GM21619 (cell line): ENCODE measurements around the gene NAB2.
"Not testable (repeated sequence)": the region's sequence is repeated elsewhere in the genome, so short reads cannot be mapped to it uniquely, and the experiment has no call there.

ENCODE experiments used
- ATAC-seq: cut with Tn5 transposase; IDR thresholded peaks from one replicate; pipeline ENCODE4 v1.9.1; 2021; ENCODE audit not compliant: unreplicated experiment

NAB2 gene

DNA sequence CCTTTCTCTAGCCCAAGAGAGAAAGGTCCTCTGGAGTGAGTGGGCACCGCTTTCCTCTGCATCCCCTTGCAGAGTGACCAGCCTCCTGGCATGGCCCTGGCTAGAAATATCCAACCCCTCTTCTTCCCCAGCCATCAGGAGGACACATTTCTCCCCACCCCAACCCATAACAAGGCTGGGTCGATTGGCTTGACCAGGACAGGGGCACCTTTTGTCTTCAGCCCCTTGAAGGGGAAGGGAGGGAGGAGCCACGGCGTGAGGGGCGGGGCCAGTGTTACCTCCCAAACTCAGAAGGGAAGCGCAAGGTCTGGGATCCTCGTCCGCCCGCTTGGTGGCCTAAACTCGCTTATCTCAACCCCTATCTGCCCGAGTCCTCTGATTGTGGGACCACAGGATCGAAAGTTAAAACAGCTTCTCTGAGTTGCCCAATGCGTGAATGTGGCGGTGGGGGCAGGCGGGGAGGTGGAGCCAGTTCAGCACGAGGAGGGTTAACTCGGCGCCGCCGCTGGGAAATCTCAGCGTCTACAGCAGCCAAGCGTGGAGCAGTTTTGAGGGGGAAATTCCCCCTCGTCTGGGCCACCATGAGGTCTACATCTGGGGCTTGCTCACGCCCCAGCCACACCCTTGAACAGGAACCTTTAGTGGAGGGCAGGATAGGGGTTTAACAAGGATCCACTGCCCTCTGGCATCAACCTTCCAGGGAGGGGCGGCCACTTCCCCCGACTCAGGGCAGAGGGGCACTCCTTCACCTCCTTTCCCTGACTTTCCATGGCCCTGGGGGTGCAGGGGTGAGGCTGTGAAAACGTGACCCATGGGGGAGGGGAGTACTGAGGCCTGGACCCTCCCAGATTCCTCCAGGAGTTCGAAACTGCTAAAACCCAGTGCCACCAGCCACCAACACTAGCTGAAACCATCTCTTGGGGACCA lies 21.5 kb downstream of the NAB2 start:
- ATAC-seq: peak; percentile 40

DNA sequence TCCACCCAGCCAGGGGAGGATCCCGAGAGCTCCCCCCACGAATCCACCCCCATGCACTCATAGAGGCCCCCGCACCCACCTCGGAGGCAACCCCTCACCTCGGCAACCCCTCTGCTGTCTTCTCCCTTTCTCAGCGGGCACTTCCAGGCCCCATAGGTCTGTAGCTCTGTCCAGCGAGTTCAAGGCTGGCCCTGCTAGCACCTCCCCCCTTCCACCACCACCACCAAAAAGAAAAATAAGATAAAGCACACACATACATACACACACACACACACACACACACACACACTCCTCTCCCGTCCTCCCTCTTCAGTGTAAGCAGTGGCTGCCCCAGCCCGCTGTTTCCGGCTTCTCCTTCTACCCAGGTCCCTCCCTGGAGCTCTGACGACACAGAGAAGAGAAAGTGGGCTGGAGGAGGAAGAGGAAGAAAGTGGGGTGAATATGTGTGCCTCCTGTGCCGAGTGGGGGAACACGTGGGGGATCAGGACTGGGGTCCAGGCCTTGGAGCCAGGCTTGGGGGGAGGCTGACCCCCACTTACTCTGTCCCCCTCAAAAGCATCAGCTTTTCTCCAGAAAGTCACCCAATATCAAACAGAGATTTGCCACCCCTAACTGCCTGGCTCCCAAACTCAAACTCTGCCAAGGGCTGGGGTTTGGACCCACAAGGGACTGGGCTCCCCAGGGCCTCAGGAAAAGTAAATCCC lies 22.3 kb downstream of the NAB2 start, which contains the start of gene STAT6:
TSS of gene STAT6 (minus strand) at position 332 of the 704 bp plus-strand sequence. CDS start 3,084 bp downstream, outside the sequence.
- ATAC-seq: peak; percentile 47

DNA sequence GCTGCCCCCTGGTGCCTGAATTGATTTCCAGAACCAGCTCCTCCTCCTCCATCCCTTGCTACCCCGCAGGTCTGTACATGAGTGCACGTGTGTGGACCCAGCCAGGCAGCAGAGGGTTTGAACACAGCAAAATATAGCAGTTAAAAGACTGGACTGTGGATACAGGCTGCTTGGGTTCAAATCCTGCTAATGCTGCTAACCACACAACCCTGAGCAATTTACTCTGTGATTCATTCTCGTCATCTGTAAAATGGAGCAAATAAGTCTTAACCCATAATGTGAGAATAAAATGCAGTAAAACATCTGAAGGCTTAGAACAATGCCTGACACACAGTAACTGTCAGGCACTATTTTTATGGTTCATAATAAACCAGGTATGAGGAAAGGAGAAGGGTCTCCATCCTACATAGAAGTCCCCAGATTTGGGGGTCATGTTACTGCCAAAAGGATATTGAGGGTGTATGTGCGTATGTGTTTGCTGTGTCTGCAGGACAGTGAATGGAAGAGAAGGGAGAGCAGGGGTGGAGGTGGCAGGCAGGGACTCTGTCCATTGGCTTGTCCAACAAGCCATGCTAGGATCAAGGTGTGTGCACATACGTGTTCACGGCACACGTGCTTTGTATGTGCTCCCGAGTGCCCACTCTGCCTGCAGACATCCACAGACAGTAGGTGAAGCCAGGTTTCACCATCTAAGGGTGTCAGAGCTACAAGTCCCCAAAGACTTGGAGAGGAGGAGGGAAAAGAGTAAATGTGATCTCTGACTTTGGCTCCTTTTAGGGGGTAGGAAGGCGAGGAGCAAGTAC lies 23.8 kb downstream of the NAB2 start:
- peak; percentile 53 for ATAC-seq

DNA sequence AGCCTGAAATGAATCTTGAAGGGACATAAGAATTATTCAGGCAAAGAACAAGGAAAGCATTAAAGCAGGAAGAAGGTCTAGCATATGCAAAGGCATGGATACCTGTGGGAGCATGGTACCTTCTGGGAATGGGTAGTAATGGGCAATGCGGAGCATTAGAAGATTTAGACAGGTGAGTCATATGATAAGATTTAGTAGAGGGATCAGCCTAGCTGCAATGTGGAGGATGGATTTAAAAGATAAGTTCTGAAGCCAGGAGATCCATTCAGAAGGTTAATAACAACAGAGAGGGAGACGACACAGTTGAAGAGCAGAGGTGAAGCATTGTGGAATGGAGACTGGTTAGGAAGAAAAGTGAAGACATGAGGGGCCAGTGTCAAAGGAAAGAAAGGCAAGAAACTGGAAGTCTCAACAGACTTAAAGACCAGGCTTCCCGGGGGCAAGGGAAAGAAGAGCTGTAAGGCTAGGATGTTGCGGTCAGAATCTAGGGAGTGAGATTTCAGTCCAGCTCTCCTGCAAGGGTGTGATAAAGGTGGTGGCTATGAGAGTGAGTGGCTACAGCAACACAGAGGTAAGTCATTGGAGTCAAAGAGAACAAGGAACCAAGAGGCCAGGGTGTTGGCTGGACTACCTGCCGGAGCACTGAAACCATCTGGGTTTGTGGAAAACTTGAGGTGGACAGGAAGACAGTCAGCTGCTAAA lies 27.8 kb downstream of the NAB2 start:
- no peak for ATAC-seq

DNA sequence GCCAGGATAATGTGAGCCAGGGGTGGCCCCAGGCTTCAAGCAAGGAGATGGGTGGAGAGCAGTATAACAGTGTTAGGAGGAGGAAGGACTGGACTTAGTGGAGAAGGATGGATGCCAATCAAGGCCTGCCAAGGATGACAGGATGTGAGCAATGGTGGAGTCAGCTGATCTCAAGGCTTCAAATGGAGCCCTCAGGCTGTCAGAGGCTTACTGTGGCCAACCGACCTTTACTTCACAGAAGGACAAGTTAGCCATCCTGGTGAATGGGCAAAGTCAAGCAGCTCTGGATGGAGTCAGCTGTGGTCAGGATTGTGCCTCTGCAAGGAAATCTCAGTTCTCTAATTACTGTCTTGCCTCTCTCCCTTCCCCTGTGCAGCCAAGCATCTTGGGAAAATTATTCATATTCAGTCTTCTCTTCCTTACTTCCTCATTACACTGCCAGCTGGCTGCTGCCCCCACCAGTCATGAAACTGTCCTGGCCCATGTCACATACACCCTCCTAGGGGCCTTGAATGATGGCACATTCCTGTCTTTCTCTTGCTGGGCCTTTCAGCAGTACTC lies 29.9 kb downstream of the NAB2 start:
- ATAC-seq: peak; percentile 50

DNA sequence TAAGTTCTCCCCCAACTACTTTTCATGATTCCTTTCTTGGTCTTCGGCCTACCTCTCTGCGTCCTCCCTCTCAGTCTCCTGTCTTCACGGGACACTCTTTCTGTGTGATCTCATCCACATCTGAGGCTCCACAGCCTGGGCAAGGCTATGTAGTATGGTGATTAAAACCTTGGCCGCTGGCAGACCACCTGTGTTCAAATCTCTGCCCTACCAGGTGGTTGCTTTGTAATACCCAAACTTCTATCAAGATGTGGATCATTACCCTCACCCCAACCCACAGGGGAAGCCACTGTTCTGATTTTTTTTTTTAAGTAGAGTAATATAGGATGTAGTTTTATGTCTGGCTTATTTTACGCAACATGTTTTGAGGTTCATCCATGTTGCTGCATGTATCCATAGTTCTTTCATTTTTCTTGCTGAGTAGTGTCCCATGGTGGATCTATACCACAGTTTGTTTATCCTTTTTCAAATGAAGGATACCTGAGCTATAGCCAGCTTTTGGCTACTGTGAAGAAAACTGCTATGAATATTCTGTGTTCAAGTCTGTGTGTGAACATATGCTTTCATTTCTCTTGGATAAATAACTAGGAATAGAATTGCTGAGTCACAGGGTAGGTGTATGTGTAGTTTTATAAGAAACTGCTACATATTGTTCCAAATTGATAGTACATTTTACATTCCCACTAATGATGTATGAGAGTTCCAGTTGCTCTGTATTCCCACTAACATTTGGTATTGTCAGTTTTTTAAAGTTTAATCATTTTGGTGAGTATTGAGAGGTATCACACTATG lies 30.6 kb downstream of the NAB2 start:
- ATAC-seq: no peak

GRCh38 chr12:57120718-57121117 lies 31.8 kb downstream of the NAB2 start:
- ATAC-seq: not testable (repeated sequence)

DNA sequence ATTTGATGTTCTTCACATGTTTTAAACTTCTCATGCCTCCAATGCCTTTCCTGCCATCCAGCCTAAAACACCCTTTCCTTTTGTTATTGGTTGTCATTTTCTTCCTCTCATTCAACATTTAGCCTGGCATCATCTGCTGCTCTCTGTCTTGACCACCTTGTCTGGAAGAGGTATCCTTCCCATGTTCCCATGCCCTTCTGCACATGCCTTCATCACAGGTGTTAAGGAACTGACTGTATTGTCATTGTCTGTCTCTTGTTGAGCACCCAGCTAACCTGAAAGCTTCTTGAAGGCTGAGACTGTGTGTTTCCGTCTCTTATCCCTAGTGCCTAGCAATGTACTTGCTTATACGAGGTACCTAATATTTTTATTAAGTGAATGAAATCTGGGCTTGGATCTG lies 34.9 kb downstream of the NAB2 start:
- no peak for ATAC-seq

DNA sequence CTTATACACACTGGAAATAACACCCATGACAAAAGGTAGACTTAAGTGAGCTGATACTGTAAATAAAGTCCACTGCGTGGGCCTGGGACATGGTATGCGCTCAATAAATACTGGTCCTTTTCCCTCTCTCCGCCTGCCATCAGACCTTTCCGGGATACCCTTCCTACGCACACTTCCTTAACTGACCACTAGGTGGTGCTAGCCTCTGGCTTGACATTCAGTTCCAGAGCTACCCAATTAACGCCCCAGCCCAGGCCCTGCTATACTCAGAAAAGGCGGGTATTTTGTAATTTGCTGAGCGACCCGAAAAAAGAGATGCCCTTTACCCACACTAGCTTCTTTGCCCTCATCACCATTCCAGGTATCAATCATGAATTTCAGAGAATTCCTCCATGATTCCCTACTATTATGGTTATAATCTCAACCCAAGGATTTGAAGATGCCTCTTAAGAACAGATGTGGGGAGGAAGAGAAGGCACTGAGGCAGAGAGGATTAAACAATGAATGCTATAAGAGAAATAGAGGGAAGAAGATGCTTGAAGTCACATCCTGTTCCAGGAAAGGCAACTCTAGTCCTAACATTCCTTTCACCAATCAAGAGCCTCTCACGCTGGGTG lies 35.5 kb downstream of the NAB2 start:
- no peak for ATAC-seq

DNA sequence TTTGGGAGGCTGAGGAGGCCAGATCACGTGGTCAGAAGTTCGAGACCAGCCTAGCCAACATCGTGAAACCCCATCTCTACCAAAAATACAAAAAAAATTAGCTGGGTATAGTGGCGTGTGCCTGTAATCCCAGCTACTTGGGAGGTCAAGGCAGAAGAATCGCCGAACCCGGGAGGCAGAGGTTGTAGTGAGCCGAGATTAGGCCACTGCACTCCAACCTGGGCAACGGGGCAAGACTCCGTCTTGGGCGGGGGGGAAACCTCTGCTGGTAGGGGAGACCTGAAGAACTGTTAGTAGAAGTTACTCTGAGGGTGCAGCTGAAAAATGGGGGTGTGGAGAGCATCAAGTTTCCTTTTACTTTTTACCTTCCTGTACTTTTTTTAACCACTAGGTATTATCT lies 37.1 kb downstream of the NAB2 start:
- ATAC-seq: no peak

DNA sequence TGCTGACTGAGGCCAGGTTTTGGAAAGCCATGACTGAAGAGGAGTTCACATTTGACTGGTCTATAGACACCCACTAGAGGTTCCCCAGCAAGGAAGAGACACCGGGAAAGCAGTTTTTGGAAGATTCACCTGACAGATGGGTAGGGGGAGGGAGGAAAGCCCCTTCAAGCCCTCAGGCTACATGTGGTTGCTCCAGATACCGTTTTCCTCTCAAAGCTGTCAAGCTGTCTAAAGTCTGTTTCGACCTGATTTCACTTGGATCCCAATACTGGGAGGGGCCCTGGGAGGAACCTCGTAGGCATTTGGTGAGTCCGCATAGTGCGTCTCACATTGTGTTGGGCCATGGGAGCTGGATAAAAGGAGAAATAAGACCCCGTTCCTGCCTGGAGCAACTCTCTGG lies 37.6 kb downstream of the NAB2 start:
- ATAC-seq: no peak

- no peak for ATAC-seq
These were observed 38.3 kb downstream of the NAB2 start for GRCh38 chr12:57127101-57127725.

GRCh38 chr12:57127726-57128518 lies 39.0 kb downstream of the NAB2 start, which contains the start of gene LRP1:
TSS of gene LRP1 (plus strand) at chr12:57128483. CDS start at chr12:57128965, 482 bp downstream.
- ATAC-seq: no peak

- no peak for ATAC-seq
These were observed 39.8 kb downstream of the NAB2 start for GRCh38 chr12:57128519-57129247.

DNA sequence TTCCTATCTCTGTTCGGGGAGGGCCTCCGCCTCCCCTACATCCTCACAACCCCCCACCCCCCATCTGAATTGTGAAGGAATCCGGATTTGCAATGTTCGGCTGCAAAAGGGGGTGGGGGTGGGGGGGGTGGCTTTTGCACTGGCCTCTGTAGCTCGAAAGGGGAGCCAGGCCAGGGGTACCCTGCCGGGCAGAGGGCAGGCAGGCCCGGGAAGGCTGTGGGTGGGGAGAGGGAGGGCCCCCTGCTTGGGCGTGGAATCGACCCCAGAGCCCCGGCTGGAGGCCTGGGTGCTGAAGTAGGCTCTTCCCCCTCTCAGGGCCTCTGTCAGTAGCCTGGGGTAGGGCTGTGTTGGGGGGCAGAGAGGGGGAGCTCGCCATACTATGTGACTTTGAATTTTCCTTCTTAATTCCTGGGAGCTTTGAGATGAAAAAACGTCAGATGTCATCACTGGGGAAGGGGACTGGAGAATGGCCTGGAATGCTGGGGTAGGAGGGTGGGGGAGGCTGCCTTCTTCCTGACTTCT lies 40.5 kb downstream of the NAB2 start:
- no peak for ATAC-seq

GRCh38 chr12:57129889-57130288 lies 41.0 kb downstream of the NAB2 start:
- no peak for ATAC-seq

DNA sequence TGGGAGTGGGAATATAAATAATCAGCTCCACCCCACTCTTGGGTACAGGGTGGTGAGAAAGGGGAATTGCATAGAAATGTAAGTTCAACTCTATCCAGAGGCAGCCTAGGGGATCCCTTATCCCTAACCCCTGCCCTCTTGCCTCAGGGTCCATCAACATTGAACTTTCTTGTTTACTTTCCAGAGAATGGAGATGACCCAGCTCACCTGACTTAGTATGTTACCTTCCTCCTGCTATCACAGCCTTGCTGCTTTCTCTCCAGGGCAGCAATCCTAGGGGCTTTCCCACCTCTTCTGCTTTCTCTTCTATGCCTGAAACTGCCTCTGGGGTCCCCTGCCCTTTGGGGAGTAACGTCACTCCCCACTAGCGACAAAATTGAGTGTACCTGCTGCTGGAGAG lies 42.0 kb downstream of the NAB2 start:
- ATAC-seq: no peak
